Measurements from ENCODE around the gene TLR5.
"Not testable (repeated sequence)": the region's sequence is repeated elsewhere in the genome, so short reads cannot be mapped to it uniquely, and the experiment has no call there.

TLR5 gene, protein sequence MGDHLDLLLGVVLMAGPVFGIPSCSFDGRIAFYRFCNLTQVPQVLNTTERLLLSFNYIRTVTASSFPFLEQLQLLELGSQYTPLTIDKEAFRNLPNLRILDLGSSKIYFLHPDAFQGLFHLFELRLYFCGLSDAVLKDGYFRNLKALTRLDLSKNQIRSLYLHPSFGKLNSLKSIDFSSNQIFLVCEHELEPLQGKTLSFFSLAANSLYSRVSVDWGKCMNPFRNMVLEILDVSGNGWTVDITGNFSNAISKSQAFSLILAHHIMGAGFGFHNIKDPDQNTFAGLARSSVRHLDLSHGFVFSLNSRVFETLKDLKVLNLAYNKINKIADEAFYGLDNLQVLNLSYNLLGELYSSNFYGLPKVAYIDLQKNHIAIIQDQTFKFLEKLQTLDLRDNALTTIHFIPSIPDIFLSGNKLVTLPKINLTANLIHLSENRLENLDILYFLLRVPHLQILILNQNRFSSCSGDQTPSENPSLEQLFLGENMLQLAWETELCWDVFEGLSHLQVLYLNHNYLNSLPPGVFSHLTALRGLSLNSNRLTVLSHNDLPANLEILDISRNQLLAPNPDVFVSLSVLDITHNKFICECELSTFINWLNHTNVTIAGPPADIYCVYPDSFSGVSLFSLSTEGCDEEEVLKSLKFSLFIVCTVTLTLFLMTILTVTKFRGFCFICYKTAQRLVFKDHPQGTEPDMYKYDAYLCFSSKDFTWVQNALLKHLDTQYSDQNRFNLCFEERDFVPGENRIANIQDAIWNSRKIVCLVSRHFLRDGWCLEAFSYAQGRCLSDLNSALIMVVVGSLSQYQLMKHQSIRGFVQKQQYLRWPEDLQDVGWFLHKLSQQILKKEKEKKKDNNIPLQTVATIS

DNA sequence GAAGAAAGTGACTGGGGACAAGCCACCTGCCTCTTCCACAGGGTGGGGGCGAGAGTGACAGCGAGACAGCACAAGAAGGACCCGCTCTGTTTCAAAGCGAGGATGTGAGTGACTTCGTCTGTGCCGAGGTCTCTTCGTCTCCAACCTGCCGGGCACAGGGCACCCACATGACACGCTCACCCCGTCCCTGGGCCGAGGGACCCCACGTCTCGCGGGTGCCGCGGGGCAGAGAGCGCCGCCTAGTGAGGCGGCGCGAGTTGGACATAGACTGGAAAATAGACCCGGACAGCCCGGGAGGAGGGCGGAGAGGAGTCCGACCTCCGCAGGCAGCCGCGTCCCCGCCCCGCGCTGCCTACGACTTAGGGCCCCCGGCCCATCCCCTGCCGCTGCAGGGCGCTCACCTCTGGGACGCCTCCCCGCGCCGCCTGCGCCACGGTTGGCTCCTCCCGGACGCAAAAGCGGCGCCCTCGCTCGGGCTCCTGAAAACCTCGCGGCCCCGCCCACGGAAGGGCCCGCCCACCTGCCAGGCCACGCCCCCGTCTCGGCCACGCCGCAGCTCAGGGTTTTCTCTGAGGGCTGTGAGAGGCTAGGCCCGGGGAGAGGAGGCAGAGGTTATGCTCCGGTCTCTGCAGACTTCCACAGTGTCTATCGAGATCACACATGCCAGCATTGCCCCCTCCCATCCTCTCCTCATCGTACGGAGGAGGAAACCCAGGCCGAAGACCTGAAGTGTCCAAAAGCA lies at the start of gene TLR5:
TLR5 (minus strand) TSS at position 454 of the 742 bp plus-strand sequence. CDS start 30,217 bp downstream, outside the sequence.
- ATAC-seq: peak; percentile 90
- DNase-seq: peak; percentile 91

DNA sequence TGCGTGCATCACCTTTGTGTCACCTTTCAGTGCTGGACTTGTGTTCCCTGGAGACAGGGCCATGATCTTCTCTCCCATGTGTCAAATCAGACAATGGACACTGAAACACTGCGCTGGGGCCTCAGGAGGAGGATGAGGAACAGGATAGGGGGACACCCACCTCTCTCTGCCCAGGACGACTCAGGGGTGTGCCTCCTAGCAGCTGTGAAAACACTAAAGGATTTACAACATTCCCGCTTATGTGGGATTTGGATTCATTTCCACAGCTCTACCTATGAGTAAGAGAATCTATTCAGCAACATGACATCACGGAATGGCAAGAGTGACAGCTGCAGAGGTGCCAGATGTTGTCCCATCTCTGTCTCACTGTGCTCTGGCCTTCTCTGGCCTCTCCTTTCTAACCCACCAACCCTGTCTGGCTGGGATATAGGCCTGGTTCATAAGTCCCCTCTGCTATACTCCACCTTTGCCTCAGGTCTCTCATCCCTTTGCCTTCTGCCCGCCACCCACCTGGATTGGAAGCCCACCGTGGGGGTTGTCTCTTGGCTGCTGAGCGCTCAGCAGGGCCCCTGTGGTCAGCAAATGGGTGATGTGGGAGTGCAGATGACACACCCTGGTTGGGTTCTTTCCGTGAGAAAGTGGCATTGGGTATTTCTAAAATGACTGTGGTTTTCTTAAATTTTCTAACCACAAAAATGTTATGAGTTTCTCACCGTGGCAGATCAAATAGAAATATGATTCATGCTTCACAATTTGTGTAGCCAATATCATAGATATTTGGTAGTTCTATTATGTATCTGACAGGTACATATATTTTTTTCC lies 47.1 kb upstream of the TLR5 start:
- ATAC-seq (peak; percentile 87), DNase-seq (peak; percentile 74)

DNA sequence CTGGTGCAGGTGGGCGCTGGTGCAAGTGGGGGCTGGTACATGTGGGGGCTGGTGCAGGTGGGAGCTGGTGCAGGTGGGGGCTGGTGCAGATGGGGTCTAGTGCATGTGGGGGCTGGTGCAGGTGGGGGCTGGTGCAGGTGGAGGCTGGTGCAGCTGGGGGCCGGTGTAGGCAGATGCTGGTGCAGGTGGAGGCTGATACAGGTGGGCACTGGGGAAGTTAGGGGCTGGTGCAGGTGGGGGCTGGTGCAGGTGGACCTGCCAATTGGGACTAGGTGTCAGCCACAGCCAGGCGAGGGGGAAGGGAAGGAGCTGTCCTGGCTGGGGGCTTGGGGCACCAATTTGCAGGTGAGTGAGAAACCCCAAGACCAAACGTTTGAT lies 46.5 kb upstream of the TLR5 start:
- DNase-seq: no peak
- ATAC-seq: no peak

DNA sequence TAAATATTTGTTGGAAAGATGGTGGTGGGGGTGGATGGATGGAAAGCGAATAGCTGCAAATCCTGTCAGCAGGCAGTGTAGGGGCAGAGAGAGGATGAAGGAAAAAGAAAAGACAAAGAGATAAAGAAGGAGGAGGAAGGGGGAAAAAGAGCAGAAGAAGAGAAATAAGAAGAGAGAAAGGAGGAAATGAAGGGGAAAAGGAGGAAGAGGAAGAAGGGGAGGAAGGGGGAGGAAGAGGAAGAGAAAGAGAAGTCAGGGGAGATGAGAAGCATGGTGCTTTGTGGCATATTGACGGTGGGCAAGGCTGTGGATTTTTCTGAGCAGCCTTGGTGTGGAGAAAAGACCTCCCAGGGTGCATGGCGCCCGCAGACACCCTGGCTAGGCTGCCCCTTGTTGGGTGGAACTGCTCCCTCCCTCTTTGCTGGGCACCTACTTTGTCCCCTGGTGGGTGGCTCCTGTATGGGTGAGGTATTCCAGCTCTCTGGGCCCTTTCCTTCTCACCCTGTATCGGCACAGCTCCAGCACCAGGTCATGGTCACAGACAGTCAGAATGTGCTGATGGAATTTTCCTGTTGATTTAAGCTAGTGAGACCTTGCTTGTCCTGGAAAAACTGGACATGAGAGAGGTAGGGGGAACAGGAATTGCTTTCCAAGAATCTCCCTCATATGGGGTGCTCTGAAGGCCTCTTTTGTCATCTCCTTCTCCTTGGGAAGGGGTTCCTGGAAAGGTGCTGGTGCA lies 45.7 kb upstream of the TLR5 start:
- DNase-seq (no peak), ATAC-seq (no peak)

DNA sequence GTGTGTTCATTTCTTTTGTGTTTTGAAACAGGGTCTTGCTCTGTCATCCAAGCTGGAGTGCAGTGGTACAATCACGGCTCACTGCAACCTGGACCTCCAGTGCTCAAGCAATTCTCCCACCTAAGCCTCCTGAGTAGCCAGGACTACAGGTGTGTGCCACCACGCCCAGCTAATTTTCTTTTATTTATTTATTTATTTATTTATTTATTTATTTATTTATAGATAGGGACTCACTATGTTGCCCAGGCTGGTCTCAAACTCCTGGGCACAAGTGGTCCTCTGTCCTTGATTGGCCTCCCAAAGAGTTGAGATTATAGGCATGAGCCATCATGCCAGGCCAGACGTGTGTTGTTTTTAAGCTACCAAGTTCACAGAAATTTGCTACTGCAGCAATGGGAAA lies 43.8 kb upstream of the TLR5 start:
- DNase-seq (no peak), ATAC-seq (no peak)

DNA sequence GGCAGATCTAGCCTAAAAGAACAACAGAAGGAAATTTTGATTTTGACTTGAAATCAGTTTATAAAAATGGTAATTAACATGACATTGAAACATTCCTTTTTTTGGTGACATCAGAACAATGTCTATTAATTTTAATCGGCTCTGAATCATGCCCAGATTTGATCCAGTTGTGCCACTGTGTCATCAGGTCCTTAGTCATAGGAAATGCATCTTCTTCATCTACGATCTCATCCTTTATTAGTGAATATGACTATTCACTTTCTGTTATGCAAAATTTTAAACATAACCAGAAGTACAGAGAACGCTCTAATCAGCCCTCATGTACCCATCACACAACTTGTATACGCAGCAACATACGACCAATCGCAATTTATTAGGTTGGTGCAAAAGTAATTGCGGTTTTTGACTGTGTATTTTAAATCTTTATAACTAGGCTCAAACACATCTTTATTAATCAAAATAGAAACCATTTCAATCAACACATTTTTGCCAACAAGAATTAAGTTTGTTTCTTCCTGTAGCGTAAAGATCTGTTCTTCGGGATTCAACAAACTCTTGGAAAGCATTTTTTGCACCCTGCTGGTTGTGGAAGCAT lies 40.3 kb upstream of the TLR5 start:
- DNase-seq: no peak
- ATAC-seq: no peak

DNA sequence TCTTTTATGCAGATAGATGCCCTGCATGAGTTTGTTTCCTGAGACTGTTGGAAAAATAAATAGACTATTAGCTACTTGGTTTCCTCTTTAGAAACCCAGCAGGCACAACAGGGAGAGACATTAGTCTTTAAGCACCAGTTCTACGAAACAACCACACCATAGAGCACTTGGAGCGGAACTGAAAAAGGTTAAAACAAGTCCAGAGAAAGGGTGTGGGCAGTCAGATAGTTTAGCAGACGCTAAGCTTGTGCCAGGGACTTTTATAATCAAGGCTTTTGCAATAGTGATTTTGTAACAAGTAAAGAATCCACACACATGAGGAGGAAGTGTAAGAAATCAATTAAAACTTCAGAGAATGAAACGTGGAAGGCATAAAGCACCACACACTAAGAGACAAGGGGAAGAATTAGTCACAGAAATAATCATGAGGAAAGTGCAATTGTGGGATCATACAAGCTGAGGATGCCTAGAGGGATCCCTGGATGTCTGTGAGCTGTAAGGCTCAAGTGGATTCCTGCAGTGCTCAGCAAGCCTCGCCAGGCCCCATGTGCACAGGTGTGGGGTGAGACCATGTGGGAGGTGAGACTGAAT lies 37.8 kb upstream of the TLR5 start:
- ATAC-seq (no peak), DNase-seq (no peak)

DNA sequence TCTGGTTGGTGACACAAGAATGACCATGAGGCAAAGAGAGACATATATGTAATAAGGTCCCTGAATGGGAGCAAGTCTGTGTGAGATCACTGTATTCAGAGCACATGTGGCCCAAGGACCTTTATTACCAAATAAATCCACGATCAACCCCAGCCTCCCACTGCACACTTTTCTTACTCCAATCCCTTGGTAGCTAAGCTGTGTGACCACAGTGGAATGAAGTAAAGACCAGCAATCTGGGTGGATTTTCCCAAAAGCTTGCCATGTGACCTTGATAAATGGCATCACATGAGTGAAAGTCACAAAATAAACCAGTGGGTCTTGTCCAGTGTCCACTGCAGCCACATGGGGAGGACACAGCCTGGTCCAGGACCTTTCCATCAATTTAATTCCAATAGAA lies 36.7 kb upstream of the TLR5 start:
- ATAC-seq (no peak), DNase-seq (no peak)

DNA sequence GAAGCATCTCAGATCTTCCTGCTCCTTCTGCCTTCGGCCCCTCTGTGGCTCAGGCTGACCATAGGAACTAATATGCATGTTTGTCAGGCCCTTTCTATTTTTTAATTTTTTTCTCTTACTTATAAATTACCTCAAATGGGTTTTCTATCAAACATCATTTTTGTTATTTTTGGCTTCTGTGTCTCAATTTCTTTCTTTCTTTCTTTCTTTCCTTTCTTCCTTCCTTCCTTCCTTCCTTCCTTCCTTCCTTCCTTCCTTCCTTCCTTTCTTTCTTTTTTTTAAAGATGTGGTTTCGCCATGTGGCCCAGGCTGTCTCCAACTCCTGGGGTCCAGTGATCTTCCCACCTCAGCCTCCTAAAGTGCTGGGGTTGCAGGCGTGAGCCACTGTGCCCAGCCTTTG lies 36.2 kb upstream of the TLR5 start:
- ATAC-seq (no peak), DNase-seq (no peak)

DNA sequence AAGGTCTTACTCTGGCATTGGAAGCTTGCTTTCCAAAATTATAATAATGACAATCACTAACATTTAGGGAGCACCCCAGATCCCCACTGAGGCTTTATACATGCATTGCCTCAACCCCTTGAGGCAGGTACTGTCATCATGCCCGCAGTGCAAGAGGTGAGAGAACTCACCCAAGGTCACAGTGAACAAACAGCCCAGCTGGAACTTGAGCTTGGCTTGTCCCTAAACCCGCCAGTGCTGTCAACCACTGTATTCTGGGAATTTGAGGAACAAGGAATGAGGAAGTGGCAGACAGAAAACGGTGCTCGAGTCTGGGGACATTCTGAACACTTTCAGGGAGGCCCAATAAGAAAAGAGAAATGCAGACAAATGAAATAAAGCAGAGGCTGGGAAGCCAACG lies 34.6 kb upstream of the TLR5 start:
- ATAC-seq (no peak), DNase-seq (no peak)

DNA sequence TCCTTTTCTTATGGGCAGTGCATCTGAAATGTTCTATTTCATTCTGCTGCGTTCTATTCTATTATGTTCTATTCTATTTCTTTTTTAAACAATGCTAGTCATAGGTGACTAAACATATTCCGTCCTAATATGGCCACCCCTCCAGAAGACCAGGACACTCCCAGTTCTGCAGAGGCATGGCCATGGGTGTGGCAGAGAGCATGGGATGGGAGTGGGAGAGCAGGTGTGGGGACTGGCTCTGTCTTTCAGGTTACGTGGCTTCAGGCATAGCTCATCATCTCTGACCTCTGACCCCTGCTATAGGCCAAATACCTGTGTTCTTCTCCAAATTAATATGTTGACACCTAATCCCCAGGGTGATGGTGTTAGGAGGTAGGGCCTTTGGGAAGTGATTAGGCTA lies 33.4 kb upstream of the TLR5 start:
- no peak for ATAC-seq
- DNase-seq: no peak

DNA sequence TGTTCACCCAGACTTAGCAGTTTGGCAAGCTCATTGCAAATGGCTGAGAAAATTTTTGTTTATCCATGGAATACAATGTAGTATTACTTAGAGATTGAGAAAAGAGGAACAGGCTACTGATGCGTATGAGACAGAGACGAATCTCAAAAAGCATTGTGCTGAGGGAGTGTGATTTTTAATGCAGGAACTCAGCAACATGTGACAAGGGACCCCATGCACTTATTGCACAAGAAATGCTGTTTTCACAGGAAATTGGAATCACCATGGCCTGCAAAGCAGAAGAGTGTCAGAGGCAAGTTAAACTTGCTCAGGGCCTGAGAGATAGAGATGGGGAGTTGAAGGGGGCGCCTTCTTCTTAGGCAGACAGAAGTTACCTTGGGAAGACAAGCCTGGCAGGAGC lies 32.6 kb upstream of the TLR5 start:
- DNase-seq (no peak), ATAC-seq (no peak)

DNA sequence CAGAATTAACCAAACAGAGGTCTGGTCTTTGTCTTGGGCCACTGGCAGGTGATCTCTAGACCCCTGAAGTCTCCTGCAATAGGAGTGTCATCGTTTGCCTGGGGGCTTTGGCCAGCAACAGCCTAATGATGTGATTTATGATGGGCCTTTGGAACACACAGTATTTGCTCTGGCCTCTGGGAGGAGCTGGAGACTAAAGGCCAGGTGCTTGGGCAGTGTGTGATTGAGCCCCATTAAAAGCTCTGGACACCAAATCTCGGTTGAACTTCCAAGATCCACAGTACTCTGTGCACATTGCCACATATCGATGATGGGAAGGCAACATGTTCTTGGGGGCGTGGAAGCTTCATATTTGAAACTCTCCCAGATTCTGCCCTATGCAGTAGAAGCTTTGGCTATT lies 32.0 kb upstream of the TLR5 start:
- DNase-seq (no peak), ATAC-seq (no peak)

DNA sequence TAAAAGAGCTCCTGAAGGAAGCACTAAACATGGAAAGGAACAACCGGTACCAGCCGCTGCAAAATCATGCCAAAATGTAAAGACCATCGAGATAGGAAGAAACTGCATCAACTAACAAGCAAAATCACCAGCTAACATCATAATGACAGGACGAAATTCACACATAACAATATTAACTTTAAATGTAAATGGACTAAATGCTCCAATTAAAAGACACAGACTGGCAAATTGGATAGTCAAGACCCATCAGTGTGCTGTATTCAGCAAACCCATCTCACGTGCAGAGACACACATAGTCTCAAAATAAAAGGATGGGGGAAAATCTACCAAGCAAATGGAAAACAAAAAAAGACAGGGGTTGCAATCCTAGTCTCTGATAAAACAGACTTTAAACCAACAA lies 26.4 kb upstream of the TLR5 start:
- ATAC-seq, DNase-seq: not testable (repeated sequence)

DNA sequence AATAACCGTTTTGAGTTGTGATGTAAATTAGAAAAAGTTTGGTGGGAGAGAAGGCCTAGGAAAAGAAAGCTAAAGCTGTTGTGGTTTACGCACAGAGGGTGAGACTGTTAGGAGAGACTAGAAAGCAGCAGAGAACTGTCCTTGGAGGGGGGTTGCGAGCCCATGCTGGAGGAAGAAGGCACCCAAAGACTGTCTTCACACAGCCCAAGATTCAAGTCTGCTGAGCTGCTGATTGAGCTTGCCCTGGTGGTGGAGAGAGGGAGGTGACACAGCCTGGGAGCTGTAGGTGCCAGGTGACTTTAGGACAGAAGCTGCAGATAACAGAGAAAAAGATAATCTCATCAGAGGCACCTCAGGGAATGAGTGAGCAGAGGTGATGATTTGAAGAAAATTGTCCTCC lies 18.3 kb upstream of the TLR5 start:
- DNase-seq: no peak
- no peak for ATAC-seq

DNA sequence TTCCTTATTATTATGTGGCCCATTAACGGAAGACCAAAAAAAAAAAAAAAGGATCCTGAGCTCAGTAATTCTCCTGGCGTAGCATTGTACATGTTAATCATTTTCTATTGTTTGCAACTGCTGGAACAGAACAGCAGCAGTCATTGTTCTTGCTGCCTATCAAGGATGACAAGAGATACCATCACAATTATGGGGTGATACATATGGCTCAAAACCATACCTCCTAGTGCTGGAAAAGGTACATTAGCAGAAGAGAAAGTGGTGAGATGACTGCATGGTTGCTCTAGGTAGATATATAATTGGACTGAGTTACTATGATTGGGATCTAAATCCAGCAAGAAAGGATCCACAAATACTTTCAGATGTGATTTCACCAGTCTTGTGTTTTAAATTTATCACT lies 13.3 kb upstream of the TLR5 start:
- ATAC-seq: no peak
- DNase-seq: no peak

DNA sequence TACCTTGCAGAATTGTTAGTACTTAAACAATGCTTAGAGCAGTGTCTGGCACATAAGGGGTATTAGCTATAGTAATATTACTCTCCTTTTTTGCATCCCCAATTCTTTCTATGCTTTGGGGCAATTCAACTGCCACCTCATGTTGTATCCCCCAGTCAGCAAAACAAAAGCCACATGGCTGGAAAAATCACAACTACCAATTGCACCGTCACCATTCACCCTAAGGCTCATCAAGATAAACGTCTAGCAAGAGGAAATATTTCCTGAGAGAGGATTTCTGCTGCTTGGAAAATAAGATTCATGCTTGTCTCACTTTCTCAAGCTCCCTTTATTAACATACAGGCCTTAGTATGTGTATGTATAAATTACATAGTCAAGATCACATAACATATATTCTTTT lies 12.1 kb upstream of the TLR5 start:
- DNase-seq (no peak), ATAC-seq (no peak)

DNA sequence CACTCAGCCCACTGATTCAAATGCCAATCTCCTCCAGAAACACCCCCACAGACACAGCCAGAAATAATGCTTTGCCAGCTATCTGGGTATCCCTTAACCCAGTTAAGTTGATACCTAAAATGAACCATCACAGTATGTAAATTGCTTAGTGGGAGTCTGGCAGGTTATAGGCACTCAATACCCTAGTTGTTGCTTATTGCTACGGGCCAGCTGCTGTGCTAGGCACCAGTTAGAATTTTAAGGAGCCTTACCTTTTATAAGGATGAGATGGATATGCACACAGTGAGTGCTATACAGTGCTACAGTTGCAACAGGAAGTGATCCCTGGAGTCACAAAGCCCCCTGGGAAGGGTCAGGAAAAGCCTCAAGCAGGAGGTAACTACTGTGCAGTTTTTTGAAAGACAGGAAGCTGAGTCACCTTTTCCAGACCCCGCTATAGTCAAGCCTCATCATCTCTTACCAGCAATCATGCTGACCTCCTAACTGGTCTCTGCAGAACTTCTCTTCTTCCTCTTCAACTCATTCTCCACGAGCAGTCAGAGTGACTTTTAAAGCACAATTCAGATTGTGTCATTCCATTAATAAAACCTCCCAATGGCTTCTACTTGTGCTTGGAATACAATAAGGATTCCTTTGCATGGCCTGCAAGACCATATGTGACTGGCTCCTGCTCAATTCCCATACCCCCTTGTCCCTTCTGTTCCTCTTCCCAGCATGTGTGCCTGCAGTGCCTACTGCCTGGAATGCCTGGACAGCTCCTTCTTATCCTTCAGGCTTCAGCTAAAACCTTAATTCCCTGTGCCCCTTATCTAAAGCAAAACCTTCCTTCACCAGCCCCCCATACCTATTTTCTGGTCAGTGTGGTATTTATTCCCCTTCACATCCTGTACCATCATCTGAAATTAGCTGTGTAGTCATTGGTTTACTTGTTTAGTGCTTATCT lies 10.4 kb upstream of the TLR5 start:
- ATAC-seq (peak; percentile 70), DNase-seq (peak; percentile 27)

DNA sequence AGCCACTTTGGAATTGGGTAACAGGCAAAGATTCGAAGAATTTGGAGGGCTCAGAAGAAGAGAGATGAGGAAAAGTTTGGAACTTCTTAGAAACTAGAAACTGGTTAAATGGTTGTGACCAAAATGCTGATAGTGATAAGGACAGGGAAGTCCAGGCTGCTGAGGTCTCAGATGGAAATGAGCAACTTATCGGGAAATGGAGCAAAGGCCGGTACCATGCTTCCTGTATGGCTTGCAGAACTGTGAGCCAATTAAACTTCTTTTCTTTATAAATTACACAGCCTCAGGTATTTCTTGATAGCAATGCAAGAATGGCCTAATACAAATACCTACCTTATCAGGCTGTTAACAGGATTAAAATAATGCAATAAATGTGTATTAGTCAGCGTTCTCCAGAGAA lies 9.4 kb upstream of the TLR5 start:
- DNase-seq: no peak
- no peak for ATAC-seq
